Measurements from ENCODE around the gene ZNF669. TPM values are rescaled to one million over a fixed set of nuclear protein-coding genes. Genes with fewer than 3 reads are reported as not detected.

The ZNF669 gene
- total RNA-seq, 4 donors from 2014 or later = 4.8 to 6.2 (median 5.9) TPM

DNA sequence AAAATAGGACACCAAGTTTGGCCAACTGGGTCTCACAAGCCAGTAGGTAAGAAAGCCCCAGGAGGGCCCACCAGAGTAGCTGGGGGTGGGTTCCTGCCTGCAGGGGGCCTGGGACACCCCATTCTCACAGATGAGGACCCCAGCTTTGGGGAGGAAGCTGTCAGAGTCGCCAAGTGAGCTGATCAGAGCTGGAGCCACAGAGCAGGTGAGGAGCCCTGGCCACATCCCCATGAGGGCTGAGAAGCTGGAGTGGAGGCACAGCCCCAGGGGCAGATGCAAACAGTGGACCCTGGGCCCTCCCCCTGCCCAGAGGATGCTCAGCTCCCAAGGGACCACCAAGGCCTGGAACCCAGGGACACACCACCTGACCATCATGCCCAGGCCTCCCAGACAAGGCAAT lies 16.9 kb downstream of the ZNF669 start:
- H3K4me3 ChIP-seq = no peak overlapping the region
- H3K9me3 ChIP-seq = no peaks in the 10 kb centered on the region
- intact Hi-C loops (cut with DNase I) = no loop called here
- no peaks in the 10 kb centered on the region for H3K36me3 ChIP-seq
- DNase-seq (ENCODE audit: extremely low spot score) = no peak
- peaks cover 0 to 9% (median 0%) of the 10 kb centered on the region in 4 donors for H3K27me3 ChIP-seq
- TF ChIP-seq EP300 (IDR thresholded peaks at IDR 0.05) = no peak
- H3K4me1 ChIP-seq = no peaks in the 10 kb centered on the region
- WGBS = 83% methylated on average over 1 of the region's 1 CpG
- H3K27ac ChIP-seq (replicated peaks in 1 of 4) = no peak overlapping the region

DNA sequence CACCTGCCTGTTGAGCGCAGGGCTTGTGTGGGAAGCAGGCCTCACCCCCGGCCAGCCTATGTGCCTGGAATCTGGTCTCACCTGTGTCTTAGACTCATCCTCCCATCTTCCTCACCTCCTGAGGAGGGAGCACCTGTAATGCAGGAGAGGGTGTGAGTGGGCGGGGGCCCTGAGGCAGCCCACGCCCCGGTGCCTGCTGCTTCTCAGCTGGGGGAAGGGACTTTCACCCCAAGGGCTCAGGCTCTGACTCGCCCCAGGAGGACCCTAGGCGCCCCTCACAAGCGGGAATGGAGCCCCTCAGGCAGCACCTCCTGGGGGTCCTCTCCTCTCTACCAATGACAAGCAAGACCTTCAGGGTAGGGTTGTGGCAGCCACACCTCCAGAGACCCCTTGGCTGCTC lies 18.8 kb downstream of the ZNF669 start:
- no peaks in the 10 kb centered on the region for H3K9me3 ChIP-seq
- H3K27ac ChIP-seq (replicated peaks in 1 of 4) = no peak overlapping the region
- H3K36me3 ChIP-seq = no peaks in the 10 kb centered on the region
- H3K4me1 ChIP-seq = no peaks in the 10 kb centered on the region
- TF ChIP-seq CTCF (IDR thresholded peaks at IDR 0.05) (no peak), POLR2AphosphoS5 (IDR thresholded peaks at IDR 0.05) (no peak), EP300 (IDR thresholded peaks at IDR 0.05) (no peak), POLR2A (IDR thresholded peaks at IDR 0.05; ENCODE audit: low read depth) (no peak)
- H3K27me3 ChIP-seq = peaks cover 0 to 9% (median 0%) of the 10 kb centered on the region in 4 donors
- no peak for DNase-seq (ENCODE audit: extremely low spot score)
- WGBS = 93% methylated on average over 8 of the region's 8 CpGs
- intact Hi-C loops (cut with DNase I) = no loop called here
- H3K4me3 ChIP-seq = no peak overlapping the region

DNA sequence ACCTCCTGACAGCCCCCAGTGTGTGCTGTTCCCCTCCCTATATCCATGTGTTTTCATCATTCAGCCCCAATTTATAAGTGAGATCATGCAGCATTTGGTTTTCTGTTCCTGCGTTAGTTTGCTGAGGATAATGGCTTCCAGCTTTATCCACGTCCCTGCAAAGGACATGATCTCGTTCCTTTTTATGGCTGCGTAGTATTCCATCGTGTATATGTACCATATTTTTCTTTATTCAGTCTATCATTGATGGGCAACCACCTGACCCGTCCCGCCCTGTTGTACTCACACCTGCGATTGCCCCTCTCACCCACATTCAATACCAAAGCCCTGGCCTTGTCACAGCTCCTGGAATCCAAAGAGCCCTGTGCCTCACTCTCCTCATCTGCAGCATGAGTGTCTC lies 19.4 kb downstream of the ZNF669 start:
- 95% methylated on average over 8 of the region's 8 CpGs for WGBS

GRCh38 chr1:247079141-247079874 lies 24.8 kb downstream of the ZNF669 start:
- WGBS = 56% methylated on average over 23 of the region's 23 CpGs
- intact Hi-C loops (cut with DNase I) = loop anchor here (2.0 to 5.0 kb wide), 2 partner anchors 33 to 149 kb away; partner anchors contain the start of gene AHCTF1
- Histone ChIP-seq H3K27me3 (no peaks in the 10 kb centered on the region), H3K27ac (replicated peaks in 1 of 4) (peak overlapping the region; percentile 78 to 83 (median 82)), H3K9me3 (no peaks in the 10 kb centered on the region), H3K4me1 (peaks cover 14 to 28% (median 22%) of the 10 kb centered on the region in 4 donors), H3K36me3 (no peaks in the 10 kb centered on the region), H3K4me3 (peak overlapping the region; percentile 74 to 92 (median 78))
- no peak for DNase-seq (ENCODE audit: extremely low spot score)
- TF ChIP-seq POLR2A (IDR thresholded peaks at IDR 0.05; ENCODE audit: low read depth) (no peak), EP300 (IDR thresholded peaks at IDR 0.05) (no peak), CTCF (IDR thresholded peaks at IDR 0.05) (no peak), POLR2AphosphoS5 (IDR thresholded peaks at IDR 0.05) (no peak)

More for the DNA sequence above, 19.4 kb downstream of the ZNF669 start:
- Histone ChIP-seq H3K4me1 (no peaks in the 10 kb centered on the region), H3K27me3 (peaks cover 0 to 9% (median 0%) of the 10 kb centered on the region in 4 donors), H3K4me3 (no peak overlapping the region), H3K36me3 (no peaks in the 10 kb centered on the region), H3K27ac (replicated peaks in 1 of 4) (no peak overlapping the region), H3K9me3 (no peaks in the 10 kb centered on the region)
- no peak for DNase-seq (ENCODE audit: extremely low spot score)
- intact Hi-C loops (cut with DNase I) = no loop called here
- TF ChIP-seq POLR2AphosphoS5 (IDR thresholded peaks at IDR 0.05) = no peak
- no peak for TF ChIP-seq CTCF (IDR thresholded peaks at IDR 0.05)
- no peak for TF ChIP-seq EP300 (IDR thresholded peaks at IDR 0.05)
- no peak for TF ChIP-seq POLR2A (IDR thresholded peaks at IDR 0.05; ENCODE audit: low read depth)

- TF ChIP-seq POLR2AphosphoS5 (IDR thresholded peaks at IDR 0.05) (peak; percentile 88 to 89), POLR2A (IDR thresholded peaks at IDR 0.05; ENCODE audit: low read depth) (no peak)
- Histone ChIP-seq H3K27me3 (no peaks in the 10 kb centered on the region), H3K4me3 (peak within 1 kb of the TSS; percentile 74 to 92 (median 78)), H3K4me1 (peaks cover 14 to 28% (median 22%) of the 10 kb centered on the region in 4 donors), H3K9me3 (no peaks in the 10 kb centered on the region), H3K36me3 (no peaks in the 10 kb centered on the region), H3K27ac (replicated peaks in 1 of 4) (peak within 1 kb of the TSS; percentile 78 to 83 (median 82))
- intact Hi-C loops (cut with DNase I) = loop anchor here (2.0 to 5.0 kb wide), 2 partner anchors 34 to 148 kb away; partner anchors contain the start of gene AHCTF1
- peak; percentile 98 for DNase-seq (ENCODE audit: extremely low spot score)
- 0% methylated on average over 8 of the region's 57 CpGs for WGBS
These were observed 25.7 kb downstream of the ZNF669 start, which contains the start of gene ZNF670 for GRCh38 chr1:247078258-247079140. Gene ZNF670, minus strand, starts transcription at chr1:247078811. Its CDS starts 215 bp downstream, at chr1:247078596.

Measured in esophagus muscularis mucosa (tissue), 4 donors.